Bronchial epithelial cell (primary cell): ENCODE data around the gene FNDC1. TPM values are rescaled to one million over a fixed set of nuclear protein-coding genes. Genes with fewer than 3 reads are reported as not detected.
A peak's percentile ranks its signal among the peaks of the same experiment; 100 is the strongest.

Source experiments
- DNase-seq: peaks from one replicate; pipeline ENCODE4 v3.0.0-alpha.2; 2010; ENCODE audit warnings: low read depth
- FAIRE-seq: peaks from 2 replicates; lab custom pipeline; 2011; peaks lifted over from hg19 to GRCh38; lab: Jason Lieb, UNC
- H3K27me3 ChIP-seq: 2 replicates; pipeline ENCODE4 v1.5.1; 2011; ENCODE audit warnings: low read length; ENCODE audit not compliant: control insufficient read depth, insufficient read depth
- H3K36me3 ChIP-seq: 2 replicates; pipeline ENCODE4 v1.5.1; 2011; ENCODE audit warnings: low read length; ENCODE audit not compliant: control insufficient read depth, insufficient read depth
- H3K4me3 ChIP-seq: 2 replicates; pipeline ENCODE4 v1.5.1; 2011; ENCODE audit warnings: mild to moderate bottlenecking, low read depth, low read length, control low read depth
- total RNA-seq: library from RNA; depleted of rRNA; stranded (reverse); fragments of >200 nt; gene quantifications from 2 replicates; pipeline ENCODE4 v1.2.1, GENCODE V29; 2014
- TF ChIP-seq, protein P1 (sequence below): IDR thresholded peaks from 2 replicates; pipeline ENCODE4 v1.5.1; 2011; ENCODE audit warnings: mild to moderate bottlenecking, moderate library complexity, low read length, control low read depth, inconsistent platforms; ENCODE audit not compliant: insufficient read depth, severe bottlenecking

Gene FNDC1
- total RNA-seq, 1 donor from 2014 or later, result not detected

DNA sequence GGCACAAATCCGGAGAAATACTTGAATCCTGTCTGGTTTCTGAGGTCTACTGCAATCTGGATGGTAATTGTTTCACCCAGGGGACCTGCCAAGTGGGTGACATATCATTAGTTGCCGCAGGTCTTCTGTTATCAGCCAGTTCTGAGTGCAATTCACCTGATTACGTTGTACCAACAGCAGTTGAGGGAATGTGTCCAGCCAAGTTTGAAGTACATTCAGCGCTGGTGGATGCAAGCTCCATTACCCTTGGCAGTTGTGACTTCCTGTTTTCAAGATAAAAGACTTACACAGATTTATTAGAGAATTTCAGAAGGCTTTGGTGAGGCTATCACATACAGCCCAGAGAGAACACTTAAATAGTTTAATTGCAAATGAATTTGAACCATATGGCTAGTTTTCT, 42.8 kb downstream of the FNDC1 start:
- Histone ChIP-seq H3K27me3 (no peaks in the 10 kb centered on the region), H3K4me3 (no peak overlapping the region), H3K36me3 (no peaks in the 10 kb centered on the region)
- TF ChIP-seq, protein P1, sequence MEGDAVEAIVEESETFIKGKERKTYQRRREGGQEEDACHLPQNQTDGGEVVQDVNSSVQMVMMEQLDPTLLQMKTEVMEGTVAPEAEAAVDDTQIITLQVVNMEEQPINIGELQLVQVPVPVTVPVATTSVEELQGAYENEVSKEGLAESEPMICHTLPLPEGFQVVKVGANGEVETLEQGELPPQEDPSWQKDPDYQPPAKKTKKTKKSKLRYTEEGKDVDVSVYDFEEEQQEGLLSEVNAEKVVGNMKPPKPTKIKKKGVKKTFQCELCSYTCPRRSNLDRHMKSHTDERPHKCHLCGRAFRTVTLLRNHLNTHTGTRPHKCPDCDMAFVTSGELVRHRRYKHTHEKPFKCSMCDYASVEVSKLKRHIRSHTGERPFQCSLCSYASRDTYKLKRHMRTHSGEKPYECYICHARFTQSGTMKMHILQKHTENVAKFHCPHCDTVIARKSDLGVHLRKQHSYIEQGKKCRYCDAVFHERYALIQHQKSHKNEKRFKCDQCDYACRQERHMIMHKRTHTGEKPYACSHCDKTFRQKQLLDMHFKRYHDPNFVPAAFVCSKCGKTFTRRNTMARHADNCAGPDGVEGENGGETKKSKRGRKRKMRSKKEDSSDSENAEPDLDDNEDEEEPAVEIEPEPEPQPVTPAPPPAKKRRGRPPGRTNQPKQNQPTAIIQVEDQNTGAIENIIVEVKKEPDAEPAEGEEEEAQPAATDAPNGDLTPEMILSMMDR, result no peak
- no peak for FAIRE-seq
- peak; percentile 8 for DNase-seq

DNA sequence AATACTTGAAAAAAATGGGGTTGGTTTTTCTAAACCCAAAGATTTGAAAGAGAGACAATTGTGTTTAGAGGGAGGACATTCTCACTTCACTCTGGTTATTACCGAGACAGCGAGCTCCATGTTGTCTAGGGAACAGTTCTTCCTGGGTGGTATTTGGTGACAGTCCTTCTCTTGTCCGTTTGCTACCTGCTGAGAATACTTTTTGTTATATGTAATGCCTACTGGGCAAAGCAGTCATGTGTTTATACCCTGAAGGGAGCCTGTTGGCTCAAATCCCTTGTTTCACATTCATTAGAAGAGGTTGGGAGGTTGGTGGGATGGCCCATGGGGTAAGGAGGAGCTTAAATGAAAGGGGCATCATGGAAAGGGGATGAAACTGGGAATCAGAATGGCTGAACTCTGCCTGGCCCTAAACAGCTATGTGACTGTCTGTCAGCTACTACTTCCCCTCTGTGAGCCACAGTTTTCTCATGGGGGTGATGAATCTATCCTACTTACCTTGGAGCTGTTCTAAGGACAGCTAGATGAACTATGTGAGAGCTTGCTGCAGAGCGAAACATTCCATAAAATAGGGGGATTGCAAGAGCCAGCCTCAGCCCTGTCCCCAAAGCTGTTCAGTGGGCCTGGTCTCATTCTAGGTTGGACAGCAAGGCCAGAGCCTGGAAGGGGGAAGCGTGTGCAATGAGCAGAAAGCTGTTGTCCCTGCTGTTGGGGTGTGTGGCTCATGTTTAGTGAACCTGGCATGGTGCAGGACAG, 43.5 kb downstream of the FNDC1 start:
- no peak for DNase-seq
- no peaks in the 10 kb centered on the region for H3K36me3 ChIP-seq
- H3K27me3 ChIP-seq, result no peaks in the 10 kb centered on the region
- TF ChIP-seq, protein P1, result no peak
- no peak for FAIRE-seq
- no peak overlapping the region for H3K4me3 ChIP-seq

DNA sequence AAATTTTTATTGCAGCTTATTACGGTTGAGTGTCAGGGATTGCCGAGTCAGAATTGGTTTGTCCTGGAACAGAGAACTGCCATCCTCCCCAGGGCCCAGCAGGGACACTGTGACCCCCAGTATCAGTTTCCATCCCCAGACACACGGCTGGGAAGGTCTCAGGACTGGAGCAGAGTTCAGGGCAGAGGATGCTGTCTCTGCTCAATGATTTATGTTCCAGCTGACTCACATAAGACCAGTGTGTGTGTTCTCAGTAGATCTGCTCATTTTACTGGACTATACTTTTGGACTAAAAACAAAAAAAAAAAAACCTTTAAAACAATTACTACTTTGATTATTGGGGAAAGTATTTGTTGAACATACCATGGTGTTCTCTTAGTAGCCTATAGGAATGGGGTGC, 44.2 kb downstream of the FNDC1 start:
- FAIRE-seq, result no peak
- Histone ChIP-seq H3K36me3 (no peaks in the 10 kb centered on the region), H3K4me3 (no peak overlapping the region), H3K27me3 (no peaks in the 10 kb centered on the region)
- TF ChIP-seq, protein P1, result no peak
- DNase-seq, result no peak

DNA sequence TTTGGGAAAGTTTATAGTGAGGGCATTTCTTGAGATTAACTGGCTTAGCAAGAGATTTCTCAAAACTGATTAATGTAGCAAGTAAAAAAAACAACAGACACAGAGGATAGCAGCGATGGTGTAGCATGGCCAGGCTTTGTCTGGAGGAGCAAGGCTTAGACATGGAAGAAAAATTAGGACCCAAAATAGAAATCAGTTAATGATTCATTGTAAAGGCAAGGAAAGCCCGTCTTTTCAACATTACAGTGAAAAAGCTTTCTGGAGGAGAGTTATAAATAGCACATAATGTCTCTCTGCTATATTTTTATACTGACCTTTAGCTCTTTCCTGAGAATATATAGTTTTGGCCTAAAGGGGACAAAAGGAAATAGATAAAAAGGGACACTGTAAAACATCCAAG, 45.1 kb downstream of the FNDC1 start:
- FAIRE-seq, result no peak
- no peaks in the 10 kb centered on the region for H3K27me3 ChIP-seq

DNA sequence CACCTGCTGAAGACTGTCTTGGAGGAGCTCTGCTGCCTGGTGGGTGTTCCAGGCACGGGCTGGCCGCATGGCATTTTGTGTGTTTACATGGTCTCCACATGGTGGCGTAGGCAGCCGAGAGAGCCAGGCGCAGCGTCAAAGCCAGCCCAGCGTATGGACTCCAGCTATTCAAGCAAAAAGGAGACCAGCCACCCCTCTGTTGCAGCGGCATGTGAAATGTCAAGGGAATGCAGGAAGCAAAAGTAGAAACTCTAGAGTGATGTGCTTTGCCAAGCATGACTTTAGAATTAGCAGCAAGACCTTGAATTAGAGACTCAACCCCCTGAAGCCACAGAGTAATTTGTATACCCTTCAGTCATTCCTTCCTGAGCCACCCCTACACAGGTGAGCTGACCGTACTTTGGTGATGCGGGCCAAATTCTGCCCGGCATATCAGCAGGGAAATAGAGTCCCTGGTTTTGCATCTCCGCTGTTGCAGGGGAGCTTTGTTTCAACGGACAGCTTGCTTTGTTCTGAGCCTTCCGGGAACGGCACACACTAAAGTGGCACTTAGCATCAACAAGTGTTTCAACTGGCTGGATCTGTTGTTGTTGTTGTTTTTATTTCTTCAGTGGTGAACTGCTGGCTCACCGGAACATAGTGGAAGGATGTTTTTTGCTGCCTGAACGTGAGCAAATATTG, 48.5 kb downstream of the FNDC1 start:
- FAIRE-seq, result peak; percentile 43

More for the DNA sequence above, 45.1 kb downstream of the FNDC1 start:
- no peak overlapping the region for H3K4me3 ChIP-seq
- DNase-seq, result no peak
- no peaks in the 10 kb centered on the region for H3K36me3 ChIP-seq
- TF ChIP-seq, protein P1, result no peak

More for the DNA sequence above, 48.5 kb downstream of the FNDC1 start:
- H3K4me3 ChIP-seq, result no peak overlapping the region
- TF ChIP-seq, protein P1, result peak; percentile 60
- no peaks in the 10 kb centered on the region for H3K36me3 ChIP-seq
- DNase-seq, result peak; percentile 25
- no peaks in the 10 kb centered on the region for H3K27me3 ChIP-seq
